Neuron (in vitro differentiated cells): ENCODE measurements around the gene KLHL6.
"Not testable (repeated sequence)": the region's sequence is repeated elsewhere in the genome, so short reads cannot be mapped to it uniquely, and the experiment has no call there.

Experiments used
- H2AFZ ChIP-seq: one replicate; pipeline ENCODE4 v1.6.1; 2013; ENCODE audit warnings: low read depth, mild to moderate bottlenecking, inconsistent platforms, low read length, moderate library complexity
- H3K27me3 ChIP-seq: one replicate; pipeline ENCODE4 v1.6.1; 2013; ENCODE audit warnings: low read length; ENCODE audit not compliant: insufficient read depth
- H3K36me3 ChIP-seq: one replicate; pipeline ENCODE4 v1.6.1; 2013; ENCODE audit warnings: low read length; ENCODE audit not compliant: insufficient read depth
- H3K4me1 ChIP-seq: one replicate; pipeline ENCODE4 v1.6.1; 2013; ENCODE audit warnings: low read length; ENCODE audit not compliant: insufficient read depth
- H3K4me3 ChIP-seq: 2 replicates; pipeline ENCODE4 v1.5.1; 2013; ENCODE audit warnings: mild to moderate bottlenecking, low read length, moderate library complexity
- H3K9me3 ChIP-seq: one replicate; pipeline ENCODE4 v1.6.1; 2013; ENCODE audit warnings: low read length

Gene KLHL6

DNA sequence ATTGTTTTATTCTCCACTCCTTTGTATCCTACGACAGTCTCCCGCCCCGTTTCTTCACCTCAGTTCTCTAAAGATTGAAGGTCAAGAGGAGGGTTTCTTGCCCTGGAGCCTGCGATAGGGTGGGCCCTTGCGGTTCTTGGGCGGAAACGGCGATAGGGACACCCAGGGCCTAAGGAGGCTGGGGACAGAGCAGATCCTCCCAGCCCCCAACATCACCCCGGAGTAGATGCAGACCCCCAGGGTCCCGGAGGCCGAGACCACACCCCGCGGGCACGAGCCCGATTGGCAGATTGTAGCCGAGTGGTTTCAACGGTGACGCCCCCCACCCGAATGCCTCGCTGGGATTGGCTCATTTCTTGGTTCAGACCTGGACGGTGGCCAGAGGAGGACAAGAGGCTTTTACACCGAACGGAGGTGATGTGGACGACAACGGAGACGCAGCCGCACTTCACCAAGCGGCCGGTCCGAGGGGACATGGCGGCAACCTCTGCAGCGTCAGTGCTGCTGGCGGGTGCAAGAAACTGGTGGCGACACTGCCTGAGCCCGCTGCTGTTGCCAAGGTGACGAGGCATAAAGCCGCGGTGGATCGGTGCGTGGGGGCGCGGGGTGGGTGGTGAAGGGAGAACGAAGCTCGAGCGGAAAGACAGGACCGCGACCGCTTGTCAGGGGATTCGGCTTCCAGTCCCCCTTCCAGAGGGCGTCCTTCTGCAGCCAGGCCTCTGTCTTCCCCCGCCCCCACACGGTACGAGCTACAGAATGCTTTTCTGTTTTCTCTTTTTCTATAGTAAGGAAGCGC lies 108.1 kb downstream of the KLHL6 start:
- Histone ChIP-seq H3K4me3 (peak overlapping the region; percentile 70), H3K4me1 (peaks cover 21% of the 10 kb centered on the region), H3K9me3 (peaks cover 7% of the 10 kb centered on the region), H3K36me3 (peaks cover 9% of the 10 kb centered on the region), H3K27me3 (no peaks in the 10 kb centered on the region), H2AFZ (peak overlapping the region; percentile 12)

DNA sequence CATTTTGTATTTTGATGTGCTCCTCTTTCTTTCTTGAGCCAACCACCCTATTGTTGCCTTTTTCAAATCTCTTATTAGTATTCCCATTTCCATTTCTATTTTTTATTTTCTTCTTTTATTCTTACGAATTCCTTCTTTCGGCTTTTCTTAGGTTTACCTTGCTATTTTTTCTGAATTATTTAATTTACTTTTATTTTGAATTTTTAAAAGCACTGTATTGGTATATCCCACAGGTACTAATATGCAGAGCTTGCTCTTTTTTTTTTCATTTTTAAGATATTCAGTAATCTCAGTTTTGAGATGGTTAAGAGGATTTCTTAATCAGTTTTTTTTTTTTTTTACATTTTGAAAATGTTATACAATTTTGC lies 108.7 kb downstream of the KLHL6 start:
- Histone ChIP-seq H3K36me3 (peaks cover 3% of the 10 kb centered on the region), H3K27me3 (no peaks in the 10 kb centered on the region), H3K4me3 (peak overlapping the region; percentile 70), H3K4me1 (peaks cover 21% of the 10 kb centered on the region), H3K9me3 (peaks cover 7% of the 10 kb centered on the region), H2AFZ (peak overlapping the region; percentile 12)

DNA sequence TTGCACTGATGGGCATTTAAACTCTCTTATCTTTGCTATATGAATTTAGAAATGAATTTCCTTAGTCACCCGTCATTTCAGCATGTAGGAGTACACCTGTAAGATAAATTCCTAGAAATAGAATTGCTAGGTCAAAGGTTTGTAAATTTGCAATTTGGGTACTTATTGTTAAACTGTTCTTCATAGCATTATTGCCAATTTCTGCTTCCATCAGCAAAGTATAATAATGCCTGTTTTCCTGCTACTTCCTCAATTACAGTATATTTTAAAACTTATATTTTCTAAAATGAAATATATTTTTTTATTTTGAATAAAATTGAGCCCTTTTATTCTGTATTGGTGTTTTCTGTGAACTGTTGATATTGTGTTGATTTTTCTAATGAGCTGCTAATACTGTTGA lies 110.8 kb downstream of the KLHL6 start:
- no peaks in the 10 kb centered on the region for H3K27me3 ChIP-seq
- no peak overlapping the region for H2AFZ ChIP-seq
- H3K4me3 ChIP-seq: no peak overlapping the region
- H3K36me3 ChIP-seq: no peaks in the 10 kb centered on the region
- peaks cover 17% of the 10 kb centered on the region for H3K4me1 ChIP-seq
- H3K9me3 ChIP-seq: peaks cover 7% of the 10 kb centered on the region

DNA sequence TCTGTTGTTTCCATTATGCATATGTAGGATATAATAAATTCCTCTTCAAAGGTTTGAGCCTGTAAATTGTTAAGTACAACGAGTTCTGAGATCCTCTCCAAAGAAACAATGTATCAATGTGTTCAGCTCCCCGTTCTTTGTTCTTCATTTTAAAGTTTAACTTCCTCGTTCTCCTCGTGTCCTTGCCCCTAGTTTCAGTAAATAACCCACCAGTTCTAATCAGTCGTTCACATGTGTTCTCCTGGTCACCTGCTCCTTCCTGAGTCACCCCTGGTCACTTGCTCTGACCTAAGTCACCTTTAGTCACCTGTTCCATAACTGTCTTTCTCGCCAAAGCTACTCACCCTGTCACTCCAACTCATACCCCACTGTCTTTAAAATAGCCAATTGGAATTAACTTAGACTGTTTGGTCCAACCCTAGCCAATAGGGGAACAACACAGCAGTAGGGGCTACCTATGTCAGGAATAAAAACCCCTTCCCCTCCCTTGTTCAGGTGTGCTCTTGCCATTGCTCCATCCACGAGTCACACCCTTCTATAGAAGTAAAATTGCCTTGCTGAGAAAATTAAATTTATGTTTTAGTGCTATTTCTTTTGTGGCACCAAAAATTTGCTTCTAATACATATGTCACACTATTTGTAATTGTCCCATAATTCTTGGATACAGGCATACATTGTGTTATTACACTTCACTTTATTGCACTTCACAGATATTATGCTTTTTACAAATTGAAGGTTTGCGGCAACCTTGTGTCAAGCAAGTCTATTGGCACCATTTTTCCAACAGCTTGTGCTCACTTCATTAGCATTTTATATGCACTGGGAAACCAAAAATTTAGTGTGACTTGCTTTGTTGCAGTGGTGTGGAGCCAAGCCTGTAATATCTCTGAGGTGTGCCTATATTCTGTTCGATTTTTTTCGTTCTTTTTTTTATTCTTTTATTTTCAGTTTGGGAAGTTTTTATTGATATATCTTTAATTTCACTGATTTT lies 111.8 kb downstream of the KLHL6 start:
- Histone ChIP-seq H3K36me3 (no peaks in the 10 kb centered on the region), H3K4me1 (peaks cover 9% of the 10 kb centered on the region), H3K9me3 (peaks cover 7% of the 10 kb centered on the region), H3K4me3 (no peak overlapping the region), H3K27me3 (no peaks in the 10 kb centered on the region), H2AFZ (no peak overlapping the region)

DNA sequence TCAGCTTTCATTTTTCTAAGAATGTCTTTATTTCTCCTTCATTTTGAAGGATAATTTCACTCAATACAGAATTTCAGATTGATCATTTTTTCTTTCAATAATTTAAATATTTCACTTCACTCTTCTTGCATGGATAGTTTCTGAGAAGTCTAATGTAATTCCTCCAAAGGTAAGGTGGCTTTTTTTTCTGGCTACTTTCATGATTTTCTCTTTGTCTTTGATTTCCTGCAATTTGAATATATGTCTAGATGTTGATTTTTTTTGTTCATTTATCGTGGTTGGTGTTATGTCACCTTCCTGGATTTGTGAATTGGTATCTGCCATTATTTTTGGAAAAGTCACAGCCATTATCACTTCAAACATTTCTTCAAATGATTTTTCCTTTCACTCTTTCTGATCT lies 112.5 kb downstream of the KLHL6 start:
- Histone ChIP-seq H3K27me3 (no peaks in the 10 kb centered on the region), H3K36me3 (no peaks in the 10 kb centered on the region), H3K4me1 (peaks cover 3% of the 10 kb centered on the region), H2AFZ (no peak overlapping the region), H3K4me3 (no peak overlapping the region), H3K9me3 (peaks cover 7% of the 10 kb centered on the region)

DNA sequence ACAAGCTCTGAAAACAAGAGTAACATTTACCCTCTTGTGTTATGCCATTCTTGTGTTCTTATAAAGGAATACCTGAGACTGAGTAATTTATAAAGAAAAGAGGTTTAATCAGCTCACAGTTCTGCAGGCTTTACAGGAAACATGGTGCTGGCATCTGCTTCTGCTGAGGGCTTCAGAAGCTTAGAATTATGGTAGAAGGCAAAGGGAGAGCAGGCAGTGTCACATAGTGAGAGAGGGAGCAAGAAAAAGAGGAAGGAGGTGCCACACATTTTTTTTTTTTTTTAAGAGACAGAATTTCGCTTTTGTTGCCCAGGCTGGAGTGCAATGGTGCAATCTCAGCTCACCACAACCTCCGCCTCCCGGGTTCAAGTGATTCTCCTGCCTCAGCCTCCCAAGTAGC lies 115.0 kb downstream of the KLHL6 start:
- not testable (repeated sequence) for H3K27me3 ChIP-seq, H3K36me3 ChIP-seq, H3K9me3 ChIP-seq, H3K4me1 ChIP-seq, H3K4me3 ChIP-seq, H2AFZ ChIP-seq

DNA sequence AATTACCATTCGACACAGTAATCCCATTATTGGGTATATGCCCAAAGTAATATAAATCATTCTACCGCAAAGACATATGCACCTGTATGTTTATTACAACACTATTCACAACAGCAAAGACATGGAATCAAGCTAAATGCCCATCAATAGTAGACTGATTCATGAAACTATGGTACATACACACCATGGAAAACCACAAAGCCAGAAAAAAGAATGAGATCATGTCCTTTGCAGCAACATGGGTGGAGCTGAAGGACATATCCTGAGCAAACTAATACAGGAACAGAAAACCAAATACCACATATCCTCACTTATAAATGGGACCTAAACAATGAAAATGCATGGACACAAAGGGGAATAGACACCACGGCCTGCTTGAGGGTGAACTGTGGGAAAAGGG lies 116.0 kb downstream of the KLHL6 start:
- Histone ChIP-seq H3K4me1 (peaks cover 4% of the 10 kb centered on the region), H3K27me3 (peaks cover 7% of the 10 kb centered on the region), H3K36me3 (no peaks in the 10 kb centered on the region), H3K9me3 (peaks cover 7% of the 10 kb centered on the region), H3K4me3 (no peak overlapping the region), H2AFZ (no peak overlapping the region)

DNA sequence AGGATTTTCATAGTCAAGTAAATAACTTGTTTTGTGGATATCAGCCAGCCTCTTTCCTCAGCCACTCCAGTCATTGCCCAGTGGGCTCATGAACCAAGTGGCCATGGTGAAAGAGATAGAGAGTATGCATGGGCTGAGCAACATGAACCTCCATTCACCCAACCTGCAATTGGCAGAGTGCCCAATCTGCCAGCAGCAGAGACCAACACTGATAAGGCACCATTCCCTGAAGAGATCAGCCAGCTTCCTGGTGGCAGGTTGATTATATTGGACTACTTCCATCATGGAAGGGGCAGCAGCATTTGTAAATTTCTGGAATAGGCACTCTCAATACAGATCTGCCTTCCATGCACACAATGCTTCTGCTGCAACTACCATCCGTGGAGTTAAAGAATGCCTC lies 116.8 kb downstream of the KLHL6 start:
- Histone ChIP-seq H3K4me1 (peaks cover 4% of the 10 kb centered on the region), H3K36me3 (no peaks in the 10 kb centered on the region), H2AFZ (no peak overlapping the region), H3K27me3 (peaks cover 7% of the 10 kb centered on the region), H3K9me3 (peaks cover 7% of the 10 kb centered on the region), H3K4me3 (no peak overlapping the region)

DNA sequence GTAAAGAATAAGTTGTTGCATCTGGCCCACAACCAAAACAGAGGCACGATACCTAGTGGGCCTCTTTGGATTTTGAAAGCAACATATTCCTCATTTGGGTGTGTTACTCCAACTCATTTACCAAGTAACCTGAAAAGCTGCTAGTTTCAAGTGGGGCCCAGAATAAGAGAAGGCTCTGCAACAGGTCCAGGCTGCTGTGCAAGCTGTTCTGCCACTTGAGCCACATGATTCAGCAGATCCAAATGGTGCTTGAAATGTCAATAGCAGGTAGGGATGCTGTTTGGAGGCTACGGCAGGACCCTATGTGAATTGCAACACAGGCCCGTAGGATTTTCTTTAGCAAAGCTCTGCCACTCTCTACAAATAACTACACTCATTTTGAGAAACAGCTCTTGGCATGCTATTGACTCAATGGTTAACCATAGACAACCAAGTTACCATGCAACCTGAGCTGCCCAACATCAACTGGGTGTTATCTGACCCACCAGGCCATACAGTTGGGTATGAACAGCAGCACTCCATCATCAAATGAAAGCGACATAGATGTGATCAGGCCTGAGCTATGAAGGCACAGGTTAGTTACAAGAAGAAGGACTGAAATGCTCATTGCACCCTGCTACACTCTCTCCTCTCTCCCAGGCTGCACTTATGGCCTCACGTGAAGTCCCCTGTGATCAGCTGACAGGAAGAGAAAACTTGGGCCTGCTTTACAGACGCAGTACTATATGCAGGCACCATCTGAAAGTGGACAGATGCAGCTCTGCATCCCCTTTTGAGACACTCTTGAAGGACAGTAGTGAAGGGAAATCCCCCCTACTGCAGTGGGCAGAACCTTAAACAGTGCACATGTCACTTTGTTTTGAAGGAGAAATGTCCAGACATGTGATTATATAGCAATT lies 117.6 kb downstream of the KLHL6 start:
- Histone ChIP-seq H3K36me3 (no peaks in the 10 kb centered on the region), H3K9me3 (no peaks in the 10 kb centered on the region), H3K27me3 (peaks cover 7% of the 10 kb centered on the region), H2AFZ (no peak overlapping the region), H3K4me3 (no peak overlapping the region), H3K4me1 (peaks cover 4% of the 10 kb centered on the region)
